K562 (cell line): ENCODE measurements around the gene ARHGAP26.

Experiments used
- ARID1B ChIP-seq: fragments of 450-650 bp; IDR thresholded peaks from 2 replicates; pipeline ENCODE4 v1.6.1; 2016; ENCODE audit warnings: antibody characterized with exemption, mild to moderate bottlenecking, inconsistent platforms
- EZH2 ChIP-seq: IDR thresholded peaks from 2 replicates; pipeline ENCODE4 v1.6.1; 2012; ENCODE audit warnings: low read depth, mild to moderate bottlenecking, inconsistent platforms, low read length, borderline replicate concordance
- FIP1L1 ChIP-seq: fragments of 200-400 bp; formaldehyde crosslinking; IDR thresholded peaks from 2 replicates; pipeline ENCODE4 v1.6.1; 2018; ENCODE audit warnings: mild to moderate bottlenecking, low read depth, low read length; ENCODE audit not compliant: poor library complexity, severe bottlenecking
- GABPA ChIP-seq: fragments of 200-800 bp; sonication (Bioruptor generic); conservative IDR thresholded peaks from 2 replicates; pipeline ENCODE4 v1.6.1; 2016; ENCODE audit warnings: low read depth, missing genetic modification characterization, missing compliant biosample characterization
- KLF13 ChIP-seq: fragments of 450-650 bp; IDR thresholded peaks from 2 replicates; pipeline ENCODE4 v1.6.1; 2016; ENCODE audit warnings: missing genetic modification characterization, low read depth, mild to moderate bottlenecking, missing compliant biosample characterization, moderate library complexity, borderline replicate concordance
- PTBP1 ChIP-seq: fragments of 200-400 bp; formaldehyde crosslinking; IDR thresholded peaks from 2 replicates; pipeline ENCODE4 v1.6.1; 2017; ENCODE audit warnings: low read depth, low read length
- SMAD2 ChIP-seq: fragments of 150-350 bp; IDR thresholded peaks from 2 replicates; pipeline ENCODE4 v1.6.1; 2014; ENCODE audit warnings: low read depth, mild to moderate bottlenecking, low read length
- ZNF24 ChIP-seq: fragments of 450-650 bp; IDR thresholded peaks from 2 replicates; pipeline ENCODE4 v1.6.1; 2016
- TF ChIP-seq, protein P1 (sequence below): fragments of 250-450 bp; sonication (Bioruptor Pico); IDR thresholded peaks from 2 replicates; pipeline ENCODE4 v1.8.0; 2022; ENCODE audit warnings: moderate library complexity, mild to moderate bottlenecking, inconsistent platforms
- TF ChIP-seq, protein P2 (sequence below), 3 experiments: IDR thresholded peaks in 2 of 3; conservative IDR thresholded peaks in 1 of 3; 2 replicates each; pipeline ENCODE4 v1.5.1; 2011 to 2012; ENCODE audit warnings: low read length in 3 of 3, mild to moderate bottlenecking in 3 of 3, control low read depth in 2 of 3, improper control_type of control experiment in 1 of 3, inconsistent platforms in 1 of 3, low read depth in 1 of 3, mixed read lengths in 1 of 3, moderate library complexity in 1 of 3; ENCODE audit not compliant: insufficient read depth in 2 of 3

DNA sequence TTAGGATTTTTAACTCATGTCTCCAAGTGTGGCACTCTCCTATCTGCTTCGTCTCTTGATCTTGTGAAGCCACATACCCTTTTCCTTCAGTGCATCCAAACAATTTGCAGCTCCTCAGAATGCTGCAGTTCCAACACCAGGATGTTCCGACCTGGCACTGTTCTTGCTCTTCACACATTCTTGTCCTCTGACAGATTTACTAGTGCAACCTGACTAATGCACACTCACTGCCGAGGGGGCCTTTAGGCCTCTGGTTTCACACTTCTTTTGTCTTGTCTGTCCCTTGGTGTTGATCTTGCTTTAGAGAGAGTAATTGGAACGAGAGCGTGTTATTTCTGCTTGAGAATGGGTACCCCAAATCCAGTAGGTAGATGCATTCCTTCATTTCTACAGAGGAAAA is 15.0 kb downstream of the ARHGAP26 start:
- TF ChIP-seq, protein P1, sequence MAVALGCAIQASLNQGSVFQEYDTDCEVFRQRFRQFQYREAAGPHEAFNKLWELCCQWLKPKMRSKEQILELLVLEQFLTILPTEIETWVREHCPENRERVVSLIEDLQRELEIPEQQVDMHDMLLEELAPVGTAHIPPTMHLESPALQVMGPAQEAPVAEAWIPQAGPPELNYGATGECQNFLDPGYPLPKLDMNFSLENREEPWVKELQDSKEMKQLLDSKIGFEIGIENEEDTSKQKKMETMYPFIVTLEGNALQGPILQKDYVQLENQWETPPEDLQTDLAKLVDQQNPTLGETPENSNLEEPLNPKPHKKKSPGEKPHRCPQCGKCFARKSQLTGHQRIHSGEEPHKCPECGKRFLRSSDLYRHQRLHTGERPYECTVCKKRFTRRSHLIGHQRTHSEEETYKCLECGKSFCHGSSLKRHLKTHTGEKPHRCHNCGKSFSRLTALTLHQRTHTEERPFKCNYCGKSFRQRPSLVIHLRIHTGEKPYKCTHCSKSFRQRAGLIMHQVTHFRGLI (CRISPR knock-in tag), result no peak
- TF ChIP-seq GABPA (tag) (no peak), SMAD2 (no peak), KLF13 (tag) (no peak), ARID1B (no peak), FIP1L1 (no peak), PTBP1 (no peak), EZH2 (no peak), ZNF24 (no peak)
- TF ChIP-seq, protein P2, sequence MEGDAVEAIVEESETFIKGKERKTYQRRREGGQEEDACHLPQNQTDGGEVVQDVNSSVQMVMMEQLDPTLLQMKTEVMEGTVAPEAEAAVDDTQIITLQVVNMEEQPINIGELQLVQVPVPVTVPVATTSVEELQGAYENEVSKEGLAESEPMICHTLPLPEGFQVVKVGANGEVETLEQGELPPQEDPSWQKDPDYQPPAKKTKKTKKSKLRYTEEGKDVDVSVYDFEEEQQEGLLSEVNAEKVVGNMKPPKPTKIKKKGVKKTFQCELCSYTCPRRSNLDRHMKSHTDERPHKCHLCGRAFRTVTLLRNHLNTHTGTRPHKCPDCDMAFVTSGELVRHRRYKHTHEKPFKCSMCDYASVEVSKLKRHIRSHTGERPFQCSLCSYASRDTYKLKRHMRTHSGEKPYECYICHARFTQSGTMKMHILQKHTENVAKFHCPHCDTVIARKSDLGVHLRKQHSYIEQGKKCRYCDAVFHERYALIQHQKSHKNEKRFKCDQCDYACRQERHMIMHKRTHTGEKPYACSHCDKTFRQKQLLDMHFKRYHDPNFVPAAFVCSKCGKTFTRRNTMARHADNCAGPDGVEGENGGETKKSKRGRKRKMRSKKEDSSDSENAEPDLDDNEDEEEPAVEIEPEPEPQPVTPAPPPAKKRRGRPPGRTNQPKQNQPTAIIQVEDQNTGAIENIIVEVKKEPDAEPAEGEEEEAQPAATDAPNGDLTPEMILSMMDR (IDR thresholded peaks at IDR 0.05 in 2 of 3, conservative IDR thresholded peaks at IDR 0.05 in 1 of 3; ENCODE audit: insufficient read depth in 2 of 3, low read depth in 1 of 3, low read length in 3 of 3), result no peak
